Activated CD8-positive, alpha-beta memory T cell treated with anti-CD3 and anti-CD28 coated beads for 36 hours (primary cell): ENCODE results near the gene CEP57L1. TPM values are rescaled to one million over a fixed set of nuclear protein-coding genes. Genes with fewer than 3 reads are reported as not detected.
"Not testable (repeated sequence)": the region's sequence is repeated elsewhere in the genome, so short reads cannot be mapped to it uniquely, and the experiment has no call there.

Source experiments
- CTCF ChIA-PET: fragments of 350-600 bp; sonication (Branson Sonifier 250); formaldehyde crosslinking; loops from one replicate; lab custom pipeline; 2021; ENCODE audit warnings: antibody characterized with exemption; lab: Charles Lee
- POLR2A ChIA-PET: fragments of 350-600 bp; sonication (Branson Sonifier 250); formaldehyde crosslinking; loops from one replicate; lab custom pipeline; 2021; ENCODE audit warnings: antibody characterized with exemption; lab: Charles Lee
- total RNA-seq, 2 experiments: library from RNA; stranded (reverse); gene quantifications; one replicate each; pipeline ENCODE4 v1.2.3, GENCODE V29; 2021

CEP57L1 gene
- total RNA-seq, 2 experiments from 2014 or later: 21.6 to 22.4 TPM

GRCh38 chr6:109142067-109142466 is 46.8 kb downstream of the CEP57L1 start:
- CTCF ChIA-PET: not testable (repeated sequence)

GRCh38 chr6:109143191-109143590 is 47.9 kb downstream of the CEP57L1 start:
- POLR2A ChIA-PET: interaction anchor here (0.6 kb wide), 1 partner anchor 735 kb away, joined by 3 read pairs; no protein-coding TSS in a partner anchor

More at GRCh38 chr6:109142067-109142466, 46.8 kb downstream of the CEP57L1 start:
- POLR2A ChIA-PET: not testable (repeated sequence)

GRCh38 chr6:109148251-109148650 is 52.9 kb downstream of the CEP57L1 start:
- POLR2A ChIA-PET, CTCF ChIA-PET: not testable (repeated sequence)

More at GRCh38 chr6:109143191-109143590, 47.9 kb downstream of the CEP57L1 start:
- CTCF ChIA-PET: no interaction called here

GRCh38 chr6:109148716-109149115 is 53.4 kb downstream of the CEP57L1 start:
- POLR2A ChIA-PET, CTCF ChIA-PET: not testable (repeated sequence)

GRCh38 chr6:109153752-109154151 is 58.4 kb downstream of the CEP57L1 start:
- CTCF ChIA-PET: no interaction called here
- POLR2A ChIA-PET: no interaction called here

GRCh38 chr6:109164331-109164730 is 69.0 kb downstream of the CEP57L1 start:
- CTCF ChIA-PET: no interaction called here
- POLR2A ChIA-PET: no interaction called here

GRCh38 chr6:109165392-109165974 is 70.2 kb downstream of the CEP57L1 start:
- POLR2A ChIA-PET: interaction anchor here (0.6 kb wide), 2 partner anchors 35 to 948 kb away, joined by 3 to 4 read pairs; no protein-coding TSS in a partner anchor
- CTCF ChIA-PET: interaction anchor here (0.7 kb wide), 1 partner anchor 264 kb away, joined by 3 read pairs; no protein-coding TSS in a partner anchor

- ChIA-PET POLR2A (no interaction called here), CTCF (no interaction called here)
Observed at GRCh38 chr6:109166673-109167072, 71.4 kb downstream of the CEP57L1 start.

GRCh38 chr6:109167562-109167961 is 72.3 kb downstream of the CEP57L1 start:
- ChIA-PET CTCF (no interaction called here), POLR2A (no interaction called here)

GRCh38 chr6:109170333-109170732 is 75.0 kb downstream of the CEP57L1 start:
- ChIA-PET POLR2A (no interaction called here), CTCF (no interaction called here)

- CTCF ChIA-PET: no interaction called here
- POLR2A ChIA-PET: interaction anchor here (0.5 kb wide), 1 partner anchor 158 kb away, joined by 7 read pairs; no protein-coding TSS in a partner anchor
Observed at GRCh38 chr6:109172101-109172746, 76.9 kb downstream of the CEP57L1 start.

- POLR2A ChIA-PET: no interaction called here
- CTCF ChIA-PET: no interaction called here
Observed at GRCh38 chr6:109174916-109175315, 79.6 kb downstream of the CEP57L1 start.

GRCh38 chr6:109178921-109179320 is 83.6 kb downstream of the CEP57L1 start:
- ChIA-PET CTCF (interaction anchor here (1.2 kb wide), 1 partner anchor 205 kb away, joined by 3 read pairs; no protein-coding TSS in a partner anchor), POLR2A (no interaction called here)

GRCh38 chr6:109179507-109179906 is 84.2 kb downstream of the CEP57L1 start:
- CTCF ChIA-PET: interaction anchor here (1.2 kb wide), 1 partner anchor 204 kb away, joined by 3 read pairs; no protein-coding TSS in a partner anchor
- POLR2A ChIA-PET: no interaction called here

- CTCF ChIA-PET: no interaction called here
Observed at GRCh38 chr6:109182578-109182977, 87.3 kb downstream of the CEP57L1 start.

GRCh38 chr6:109183109-109183650 is 87.9 kb downstream of the CEP57L1 start:
- ChIA-PET CTCF (no interaction called here), POLR2A (no interaction called here)

More at GRCh38 chr6:109182578-109182977, 87.3 kb downstream of the CEP57L1 start:
- POLR2A ChIA-PET: no interaction called here

- POLR2A ChIA-PET: no interaction called here
- CTCF ChIA-PET: no interaction called here
Observed at GRCh38 chr6:109184638-109185037, 89.3 kb downstream of the CEP57L1 start.

GRCh38 chr6:109186012-109186411 is 90.7 kb downstream of the CEP57L1 start:
- CTCF ChIA-PET: interaction anchor here (0.9 kb wide), 1 partner anchor 197 kb away, joined by 4 read pairs; the partner anchor contains the start of gene CD164
- POLR2A ChIA-PET: interaction anchor here (1.0 kb wide), 1 partner anchor 196 kb away, joined by 3 read pairs; the partner anchor contains the start of gene CD164

- POLR2A ChIA-PET: interaction anchor here (0.6 to 1.1 kb wide), 3 partner anchors 171 to 195 kb away, joined by 3 to 4 read pairs (median 3); partner anchors contain the start of gene CD164
Observed at GRCh38 chr6:109187399-109188114, 92.2 kb downstream of the CEP57L1 start.

More at GRCh38 chr6:109187399-109188114, 92.2 kb downstream of the CEP57L1 start:
- CTCF ChIA-PET: interaction anchor here (0.8 to 2.4 kb wide), 7 partner anchors 13 to 210 kb away, joined by 3 to 31 read pairs (median 4); partner anchors contain the start of gene CD164
